Measurements from ENCODE around the gene ZMYM2.

The ZMYM2 gene

DNA sequence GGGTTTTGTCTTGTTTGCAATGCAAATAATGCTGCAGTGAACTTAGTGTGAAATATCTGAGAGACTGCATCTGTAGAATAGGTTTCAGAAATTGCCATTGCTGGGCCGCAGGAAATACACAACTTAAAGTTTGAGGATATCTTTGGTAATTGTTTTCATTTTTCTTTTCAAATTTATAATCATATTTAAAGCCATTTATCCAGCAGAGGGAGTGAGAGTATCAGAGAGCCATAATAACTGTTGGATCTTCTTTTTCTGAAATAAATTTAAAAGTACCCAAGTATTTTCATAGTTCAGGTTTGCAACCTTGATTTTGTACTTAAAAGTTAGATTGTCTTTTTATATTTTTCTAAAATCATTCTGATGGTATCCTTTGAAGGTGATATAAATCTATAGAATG is 99.4 kb downstream of the ZMYM2 start:
- no peak for DNase-seq (ENCODE audit: low read depth, low spot score)
- H3K4me3 ChIP-seq (ENCODE audit: insufficient read length, low read depth), result no peak overlapping the region
- no peaks in the 10 kb centered on the region for H3K27me3 ChIP-seq (ENCODE audit: insufficient read depth, insufficient read length)
- no peak overlapping the region for H3K9ac ChIP-seq (ENCODE audit: insufficient read length, low read depth)
- no peaks in the 10 kb centered on the region for H3K4me1 ChIP-seq (ENCODE audit: insufficient read depth, insufficient read length)
- no peaks in the 10 kb centered on the region for H3K9me3 ChIP-seq (ENCODE audit: insufficient read depth, low read length)
- TF ChIP-seq ZNF274 (IDR thresholded peaks at IDR 0.05; ENCODE audit: low read depth, low read length) (no peak), YY1 (IDR thresholded peaks at IDR 0.05; ENCODE audit: insufficient read depth, insufficient read length) (no peak), SUZ12 (IDR thresholded peaks at IDR 0.05; ENCODE audit: extremely low read depth, insufficient read depth, insufficient read length) (no peak)
- peaks cover 8% of the 10 kb centered on the region for H3K36me3 ChIP-seq (ENCODE audit: insufficient read depth, insufficient read length, low read length)

DNA sequence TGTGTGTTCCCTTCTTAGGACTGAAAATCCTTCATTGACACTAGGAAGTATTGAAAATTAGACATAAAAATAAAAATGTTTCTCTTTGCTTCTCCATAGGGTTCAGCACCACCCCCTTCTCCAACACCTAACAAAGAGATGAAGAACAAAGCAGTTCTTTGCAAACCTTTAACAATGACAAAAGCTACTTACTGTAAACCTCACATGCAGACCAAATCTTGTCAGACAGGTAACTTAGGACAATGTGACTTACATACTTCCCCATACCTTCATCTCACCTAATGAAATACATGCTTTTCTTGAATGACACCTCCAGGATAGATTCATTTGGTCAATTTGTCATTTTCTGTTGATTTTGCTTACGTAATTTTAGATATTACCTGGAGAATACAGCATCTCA is 99.9 kb downstream of the ZMYM2 start:
- H3K36me3 ChIP-seq (ENCODE audit: insufficient read depth, insufficient read length, low read length), result peaks cover 8% of the 10 kb centered on the region
- no peaks in the 10 kb centered on the region for H3K27me3 ChIP-seq (ENCODE audit: insufficient read depth, insufficient read length)
- no peaks in the 10 kb centered on the region for H3K9me3 ChIP-seq (ENCODE audit: insufficient read depth, low read length)
- DNase-seq (ENCODE audit: low read depth, low spot score), result no peak
- H3K9ac ChIP-seq (ENCODE audit: insufficient read length, low read depth), result no peak overlapping the region
- no peaks in the 10 kb centered on the region for H3K4me1 ChIP-seq (ENCODE audit: insufficient read depth, insufficient read length)
- no peak for TF ChIP-seq SUZ12 (IDR thresholded peaks at IDR 0.05; ENCODE audit: extremely low read depth, insufficient read depth, insufficient read length)
- no peak for TF ChIP-seq ZNF274 (IDR thresholded peaks at IDR 0.05; ENCODE audit: low read depth, low read length)
- TF ChIP-seq YY1 (IDR thresholded peaks at IDR 0.05; ENCODE audit: insufficient read depth, insufficient read length), result no peak
- no peak overlapping the region for H3K4me3 ChIP-seq (ENCODE audit: insufficient read length, low read depth)

DNA sequence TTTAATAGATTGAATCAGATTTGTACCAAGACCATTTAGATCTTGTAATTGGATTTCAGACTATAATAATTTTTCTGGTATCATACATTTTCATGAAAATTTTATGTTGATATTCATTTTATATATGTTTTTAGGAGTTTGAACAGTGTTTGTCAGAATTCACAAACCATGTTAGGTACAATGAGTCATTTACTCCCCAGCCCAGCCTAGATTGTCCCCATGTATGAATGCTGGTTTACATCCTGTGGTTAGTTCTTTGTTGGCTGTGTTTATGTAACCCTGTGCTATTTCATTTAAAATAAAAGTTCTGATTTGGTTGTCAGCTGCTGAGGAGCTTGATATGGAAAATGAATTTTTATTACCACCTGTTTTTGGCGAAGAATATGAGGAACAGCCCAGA is 105.6 kb downstream of the ZMYM2 start:
- no peaks in the 10 kb centered on the region for H3K9me3 ChIP-seq (ENCODE audit: insufficient read depth, low read length)
- H3K4me1 ChIP-seq (ENCODE audit: insufficient read depth, insufficient read length), result no peaks in the 10 kb centered on the region
- peaks cover 30% of the 10 kb centered on the region for H3K36me3 ChIP-seq (ENCODE audit: insufficient read depth, insufficient read length, low read length)
- no peaks in the 10 kb centered on the region for H3K27me3 ChIP-seq (ENCODE audit: insufficient read depth, insufficient read length)
- TF ChIP-seq SUZ12 (IDR thresholded peaks at IDR 0.05; ENCODE audit: extremely low read depth, insufficient read depth, insufficient read length), result no peak
- no peak for TF ChIP-seq YY1 (IDR thresholded peaks at IDR 0.05; ENCODE audit: insufficient read depth, insufficient read length)
- TF ChIP-seq ZNF274 (IDR thresholded peaks at IDR 0.05; ENCODE audit: low read depth, low read length), result no peak
- H3K9ac ChIP-seq (ENCODE audit: insufficient read length, low read depth), result no peak overlapping the region
- DNase-seq (ENCODE audit: low read depth, low spot score), result no peak
- no peak overlapping the region for H3K4me3 ChIP-seq (ENCODE audit: insufficient read length, low read depth)

DNA sequence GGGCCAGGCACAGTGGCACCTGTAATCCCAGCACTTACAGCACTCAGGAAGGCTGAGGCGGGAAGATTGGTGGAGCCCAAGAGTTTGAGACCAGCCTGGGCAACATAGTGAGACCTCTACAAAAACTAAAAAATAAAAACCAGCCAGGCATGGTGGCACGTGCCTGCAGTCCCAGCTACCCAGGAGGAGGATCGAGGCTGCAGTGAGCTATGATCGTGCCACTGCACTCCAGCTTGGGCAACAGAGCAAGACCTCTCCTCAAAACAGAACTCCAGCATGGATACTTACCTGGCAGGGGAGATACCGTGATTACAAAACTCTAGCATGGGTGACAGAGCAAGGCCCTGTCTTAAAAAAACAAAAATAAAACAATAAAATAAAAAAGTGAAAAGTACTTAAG is 107.0 kb downstream of the ZMYM2 start:
- H3K27me3 ChIP-seq (ENCODE audit: insufficient read depth, insufficient read length), result no peaks in the 10 kb centered on the region
- no peak overlapping the region for H3K4me3 ChIP-seq (ENCODE audit: insufficient read length, low read depth)
- H3K4me1 ChIP-seq (ENCODE audit: insufficient read depth, insufficient read length), result no peaks in the 10 kb centered on the region
- TF ChIP-seq ZNF274 (IDR thresholded peaks at IDR 0.05; ENCODE audit: low read depth, low read length), result no peak
- TF ChIP-seq YY1 (IDR thresholded peaks at IDR 0.05; ENCODE audit: insufficient read depth, insufficient read length), result no peak
- TF ChIP-seq SUZ12 (IDR thresholded peaks at IDR 0.05; ENCODE audit: extremely low read depth, insufficient read depth, insufficient read length), result no peak
- no peak overlapping the region for H3K9ac ChIP-seq (ENCODE audit: insufficient read length, low read depth)
- peaks cover 33% of the 10 kb centered on the region for H3K36me3 ChIP-seq (ENCODE audit: insufficient read depth, insufficient read length, low read length)
- H3K9me3 ChIP-seq (ENCODE audit: insufficient read depth, low read length), result no peaks in the 10 kb centered on the region
- no peak for DNase-seq (ENCODE audit: low read depth, low spot score)

DNA sequence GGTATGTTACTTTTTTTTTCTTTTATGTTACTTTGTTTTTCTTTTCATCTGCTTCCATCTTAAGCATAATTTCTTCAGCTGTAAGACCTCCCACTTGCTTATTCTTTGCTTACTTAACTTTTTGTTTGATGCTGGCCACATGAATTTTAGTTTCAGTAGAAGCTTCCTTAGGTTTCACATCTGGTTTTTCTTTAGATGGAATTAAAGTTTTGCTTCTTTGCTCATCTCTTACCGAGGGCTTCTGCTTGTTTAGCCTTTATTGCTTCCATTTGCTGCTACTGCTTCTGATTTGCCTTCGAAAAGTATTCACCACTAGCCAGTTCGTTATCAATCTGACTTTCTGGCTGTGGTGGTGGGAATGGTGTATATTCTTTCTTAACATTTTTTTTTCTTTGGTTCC is 111.4 kb downstream of the ZMYM2 start:
- H3K9ac ChIP-seq (ENCODE audit: insufficient read length, low read depth), result no peak overlapping the region
- peaks cover 30% of the 10 kb centered on the region for H3K36me3 ChIP-seq (ENCODE audit: insufficient read depth, insufficient read length, low read length)

DNA sequence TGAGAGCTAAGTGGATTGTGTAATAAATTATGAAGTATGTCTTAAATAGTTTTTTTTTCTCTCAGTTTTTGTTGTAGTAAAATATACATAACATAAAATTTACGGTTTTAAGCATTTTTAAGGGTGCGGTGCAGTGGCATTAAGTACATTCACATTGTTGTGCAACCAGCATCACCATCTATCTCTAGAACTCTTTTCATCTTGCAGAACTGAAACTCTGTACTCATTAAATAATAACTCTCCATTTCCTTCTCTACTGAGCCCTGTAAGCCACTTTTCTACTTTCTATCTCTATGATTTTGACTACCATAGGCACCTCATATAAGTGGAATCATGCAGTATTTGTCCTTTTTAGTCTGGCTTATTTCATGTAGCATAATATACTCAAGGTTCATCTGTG is 115.2 kb downstream of the ZMYM2 start:
- H3K4me3 ChIP-seq (ENCODE audit: insufficient read length, low read depth), result no peak overlapping the region
- H3K27me3 ChIP-seq (ENCODE audit: insufficient read depth, insufficient read length), result no peaks in the 10 kb centered on the region
- H3K36me3 ChIP-seq (ENCODE audit: insufficient read depth, insufficient read length, low read length), result peaks cover 14% of the 10 kb centered on the region
- no peaks in the 10 kb centered on the region for H3K4me1 ChIP-seq (ENCODE audit: insufficient read depth, insufficient read length)
- no peak overlapping the region for H3K9ac ChIP-seq (ENCODE audit: insufficient read length, low read depth)
- no peak for TF ChIP-seq ZNF274 (IDR thresholded peaks at IDR 0.05; ENCODE audit: low read depth, low read length)
- TF ChIP-seq YY1 (IDR thresholded peaks at IDR 0.05; ENCODE audit: insufficient read depth, insufficient read length), result no peak
- TF ChIP-seq SUZ12 (IDR thresholded peaks at IDR 0.05; ENCODE audit: extremely low read depth, insufficient read depth, insufficient read length), result no peak
- H3K9me3 ChIP-seq (ENCODE audit: insufficient read depth, low read length), result no peaks in the 10 kb centered on the region
- DNase-seq (ENCODE audit: low read depth, low spot score), result no peak

More for the DNA sequence above, 111.4 kb downstream of the ZMYM2 start:
- no peak for TF ChIP-seq YY1 (IDR thresholded peaks at IDR 0.05; ENCODE audit: insufficient read depth, insufficient read length)
- TF ChIP-seq ZNF274 (IDR thresholded peaks at IDR 0.05; ENCODE audit: low read depth, low read length), result no peak
- no peak for TF ChIP-seq SUZ12 (IDR thresholded peaks at IDR 0.05; ENCODE audit: extremely low read depth, insufficient read depth, insufficient read length)
- H3K4me1 ChIP-seq (ENCODE audit: insufficient read depth, insufficient read length), result no peaks in the 10 kb centered on the region
- no peak for DNase-seq (ENCODE audit: low read depth, low spot score)
- no peak overlapping the region for H3K4me3 ChIP-seq (ENCODE audit: insufficient read length, low read depth)
- H3K9me3 ChIP-seq (ENCODE audit: insufficient read depth, low read length), result no peaks in the 10 kb centered on the region
- H3K27me3 ChIP-seq (ENCODE audit: insufficient read depth, insufficient read length), result no peaks in the 10 kb centered on the region

DNA sequence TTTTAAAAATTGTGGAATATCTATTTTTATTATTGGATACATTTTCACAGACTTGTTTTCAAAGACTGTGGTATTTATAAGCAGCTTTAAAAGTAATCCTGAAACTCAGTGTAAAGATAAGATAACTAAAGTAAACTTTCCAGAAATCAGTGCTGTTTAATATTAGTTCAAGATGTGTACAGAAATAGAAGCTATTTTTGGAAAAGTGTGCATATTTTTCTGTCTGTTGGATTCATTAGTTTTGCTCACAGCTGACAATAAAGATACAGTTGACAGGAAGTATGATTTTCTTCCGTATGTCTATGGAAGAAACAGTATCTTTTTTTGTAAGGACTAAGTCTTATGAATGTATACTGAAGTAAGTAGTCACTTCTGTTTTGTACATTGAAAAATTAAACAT is 116.4 kb downstream of the ZMYM2 start:
- DNase-seq (ENCODE audit: low read depth, low spot score), result no peak
- TF ChIP-seq ZNF274 (IDR thresholded peaks at IDR 0.05; ENCODE audit: low read depth, low read length) (no peak), YY1 (IDR thresholded peaks at IDR 0.05; ENCODE audit: insufficient read depth, insufficient read length) (no peak), SUZ12 (IDR thresholded peaks at IDR 0.05; ENCODE audit: extremely low read depth, insufficient read depth, insufficient read length) (no peak)
- Histone ChIP-seq H3K9me3 (ENCODE audit: insufficient read depth, low read length) (no peaks in the 10 kb centered on the region), H3K4me1 (ENCODE audit: insufficient read depth, insufficient read length) (no peaks in the 10 kb centered on the region), H3K27me3 (ENCODE audit: insufficient read depth, insufficient read length) (no peaks in the 10 kb centered on the region), H3K36me3 (ENCODE audit: insufficient read depth, insufficient read length, low read length) (peaks cover 11% of the 10 kb centered on the region), H3K4me3 (ENCODE audit: insufficient read length, low read depth) (no peak overlapping the region), H3K9ac (ENCODE audit: insufficient read length, low read depth) (no peak overlapping the region)

All from NT2/D1 (cell line).